Measurements from ENCODE around the gene URAD.

The URAD gene

DNA sequence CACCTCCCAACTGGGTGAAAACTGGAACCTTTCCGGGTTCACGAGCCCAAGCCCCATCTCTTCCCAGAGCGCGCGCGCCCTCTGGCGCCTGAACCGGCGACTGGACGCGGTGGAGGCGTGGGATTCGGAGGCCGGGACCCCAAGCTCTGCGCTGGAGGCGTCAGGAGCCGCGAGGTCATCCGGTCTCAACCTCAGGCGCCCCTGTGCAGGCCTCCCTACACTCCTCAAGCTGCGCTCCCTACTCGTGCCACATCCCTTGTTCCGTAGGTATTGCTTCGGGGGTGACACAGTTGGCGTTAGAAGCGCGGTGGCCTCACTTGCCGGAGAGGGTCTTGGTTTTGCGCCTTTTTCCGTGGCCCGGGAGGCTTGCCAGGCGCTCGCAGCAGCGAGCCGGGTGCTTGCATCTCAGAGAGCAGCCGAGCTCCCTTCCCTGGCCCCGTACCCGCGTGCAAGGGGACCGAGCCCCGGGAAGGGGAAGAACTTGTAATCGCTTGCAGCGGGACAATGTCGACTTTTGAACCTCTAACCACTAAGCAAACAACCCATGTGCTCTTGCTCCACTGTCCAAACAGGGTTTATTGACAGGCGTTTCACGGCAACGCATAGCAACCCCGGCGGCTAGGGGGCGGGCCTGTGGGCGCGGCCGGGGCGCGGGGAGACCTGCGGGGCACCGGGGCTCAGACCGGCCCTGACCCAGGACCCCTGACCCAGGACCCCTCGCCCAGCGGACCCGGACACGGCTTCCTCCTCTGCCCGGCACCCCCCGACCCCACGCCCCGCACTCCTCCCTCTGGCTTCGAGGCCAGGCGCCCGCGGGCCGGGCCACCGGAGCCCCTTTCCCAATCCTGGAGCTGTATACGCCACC is 27.9 kb downstream of the URAD start:
- in situ Hi-C loops (cut with MboI; ENCODE audit: low pct_unique_long_range_greater_than_20kb, low sequenced_read_pairs, unreplicated experiment): no loop called here
- peak; percentile 75 for DNase-seq (ENCODE audit: low spot score)
- TF ChIP-seq CTCF (IDR thresholded peaks at IDR 0.05; ENCODE audit: extremely low read depth, insufficient read depth, missing control alignments): peak; percentile 66

GRCh38 chr13:27959976-27960361 is 28.5 kb downstream of the URAD start:
- TF ChIP-seq CTCF (IDR thresholded peaks at IDR 0.05; ENCODE audit: extremely low read depth, insufficient read depth, missing control alignments): no peak
- DNase-seq (ENCODE audit: low spot score): no peak
- in situ Hi-C loops (cut with MboI; ENCODE audit: low pct_unique_long_range_greater_than_20kb, low sequenced_read_pairs, unreplicated experiment): no loop called here

GRCh38 chr13:27956576-27957300 is 31.8 kb downstream of the URAD start:
- no peak for TF ChIP-seq CTCF (IDR thresholded peaks at IDR 0.05; ENCODE audit: extremely low read depth, insufficient read depth, missing control alignments)
- in situ Hi-C loops (cut with MboI; ENCODE audit: low pct_unique_long_range_greater_than_20kb, low sequenced_read_pairs, unreplicated experiment): no loop called here
- DNase-seq (ENCODE audit: low spot score): no peak

- DNase-seq (ENCODE audit: low spot score): no peak
- TF ChIP-seq CTCF (IDR thresholded peaks at IDR 0.05; ENCODE audit: extremely low read depth, insufficient read depth, missing control alignments): no peak
- in situ Hi-C loops (cut with MboI; ENCODE audit: low pct_unique_long_range_greater_than_20kb, low sequenced_read_pairs, unreplicated experiment): no loop called here
These were observed 33.4 kb downstream of the URAD start for GRCh38 chr13:27955014-27955591.

GRCh38 chr13:27954406-27954851 is 34.1 kb downstream of the URAD start:
- TF ChIP-seq CTCF (IDR thresholded peaks at IDR 0.05; ENCODE audit: extremely low read depth, insufficient read depth, missing control alignments): no peak
- peak; percentile 49 for DNase-seq (ENCODE audit: low spot score)
- in situ Hi-C loops (cut with MboI; ENCODE audit: low pct_unique_long_range_greater_than_20kb, low sequenced_read_pairs, unreplicated experiment): no loop called here

DNA sequence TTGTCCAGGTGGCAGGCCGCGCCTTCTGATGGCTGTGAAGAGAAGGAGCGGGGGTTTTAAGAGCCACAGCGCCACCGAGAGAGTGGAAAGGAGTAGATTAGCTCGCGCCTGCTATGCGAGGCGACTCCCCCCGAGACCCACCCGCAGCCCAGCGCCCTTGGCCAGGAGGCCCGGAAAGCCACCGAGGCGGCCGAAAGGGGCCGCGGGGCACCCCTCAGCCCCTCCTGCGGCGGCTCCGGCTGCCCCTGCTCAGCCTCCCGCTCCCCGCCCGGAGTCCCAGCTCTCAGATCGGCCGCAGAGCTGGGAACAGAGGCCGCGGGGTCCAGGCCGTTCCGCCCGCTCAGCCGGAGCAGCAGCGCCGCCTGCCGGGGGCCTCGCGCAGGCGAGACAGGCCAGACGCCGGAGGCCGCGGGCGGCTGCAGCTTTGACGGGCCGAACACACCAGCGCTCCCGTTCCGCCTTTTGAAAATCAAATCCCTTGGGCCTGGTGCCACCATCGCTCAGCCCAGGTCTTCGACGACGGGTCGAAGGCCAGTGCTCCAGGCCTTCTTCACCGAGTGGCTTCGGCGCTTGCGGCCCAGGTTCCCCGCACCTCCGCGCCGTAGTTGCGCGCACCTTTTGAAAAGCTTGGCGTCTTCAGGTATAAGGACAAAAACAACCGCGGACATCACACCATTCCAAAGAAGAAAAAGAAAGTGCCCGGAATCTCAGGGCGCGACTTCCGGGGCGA is 34.7 kb downstream of the URAD start:
- peak; percentile 92 for DNase-seq (ENCODE audit: low spot score)
- in situ Hi-C loops (cut with MboI; ENCODE audit: low pct_unique_long_range_greater_than_20kb, low sequenced_read_pairs, unreplicated experiment): no loop called here
- TF ChIP-seq CTCF (IDR thresholded peaks at IDR 0.05; ENCODE audit: extremely low read depth, insufficient read depth, missing control alignments): peak; percentile 99

Measured in GM13977 (cell line).